ENCODE results near the gene PLEKHG3. TPM values are rescaled to one million over a fixed set of nuclear protein-coding genes. Genes with fewer than 3 reads are reported as not detected.

Gene PLEKHG3
- total and polyA plus RNA-seq, 10 of the 15 experiments (the other 5 are each of a cell fraction or from before 2014, with no cell fraction given): 0.03 to 0.73 (median 0.07) TPM; not detected in 5

GRCh38 chr14:64736271-64737169 is 32.3 kb downstream of the PLEKHG3 start:
- FAIRE-seq (no peak), DNase-seq (ENCODE audit: low read depth, low spot score) (no peak), ATAC-seq (no peak)
- no peaks in the 10 kb centered on the region for H3K9me3 ChIP-seq (replicated peaks; ENCODE audit: control insufficient read depth, insufficient read depth, low read length)
- ChIA-PET RAD21 (ENCODE audit: unreplicated experiment) (interaction anchor here (1.0 kb wide), 1 partner anchor 155 kb away, joined by 3 read pairs; no protein-coding TSS in a partner anchor), SMC1A (ENCODE audit: uncharacterized antibody, unreplicated experiment) (no interaction called here), POLR2A (no interaction called here), CTCF (interaction anchor here (0.9 kb wide), 1 partner anchor 11 kb away, joined by 3 read pairs; no protein-coding TSS in a partner anchor)
- no peak overlapping the region for H3K4me2 ChIP-seq (ENCODE audit: control insufficient read depth, insufficient read depth)
- H3K36me3 ChIP-seq (ENCODE audit: control insufficient read depth in 2 of 2, insufficient read depth in 2 of 2, low read length in 1 of 2): no peaks in the 10 kb centered on the region
- TF ChIP-seq WRNIP1 (IDR thresholded peaks at IDR 0.05; ENCODE audit: borderline replicate concordance, low read depth, low read length): no peak
- WGBS (ENCODE audit: insufficient coverage, insufficient replicate concordance, low lambda C conversion rate, missing lambda C conversion rate): 60% methylated on average over 28 of the region's 28 CpGs
- no peak overlapping the region for H3K4me3 ChIP-seq
- in situ Hi-C loops (cut with MboI): no loop called here
- no peaks in the 10 kb centered on the region for H3K4me1 ChIP-seq (ENCODE audit: control insufficient read depth, insufficient read depth, low read length)
- no peak overlapping the region for H2AFZ ChIP-seq (ENCODE audit: control insufficient read depth, low read depth, low read length)
- intact Hi-C loops (cut with micrococcal nuclease; ENCODE audit: unreplicated experiment): no loop called here
- no peak overlapping the region for H3K27ac ChIP-seq (ENCODE audit: control insufficient read depth, insufficient read depth)
- no peaks in the 10 kb centered on the region for H4K20me1 ChIP-seq (ENCODE audit: control insufficient read depth, insufficient read depth)
- BruUV-seq (replicated peaks): no TSS peak
- H3K27me3 ChIP-seq (replicated peaks in 1 of 2; ENCODE audit: control insufficient read depth in 2 of 2, insufficient read depth in 2 of 2, low read length in 1 of 2): no peaks in the 10 kb centered on the region
- no peaks in the 10 kb centered on the region for H3K79me2 ChIP-seq (ENCODE audit: control insufficient read depth, insufficient read depth, low read length)
- no peak overlapping the region for H3K9ac ChIP-seq (ENCODE audit: control insufficient read depth, insufficient read depth, low read length)

DNA sequence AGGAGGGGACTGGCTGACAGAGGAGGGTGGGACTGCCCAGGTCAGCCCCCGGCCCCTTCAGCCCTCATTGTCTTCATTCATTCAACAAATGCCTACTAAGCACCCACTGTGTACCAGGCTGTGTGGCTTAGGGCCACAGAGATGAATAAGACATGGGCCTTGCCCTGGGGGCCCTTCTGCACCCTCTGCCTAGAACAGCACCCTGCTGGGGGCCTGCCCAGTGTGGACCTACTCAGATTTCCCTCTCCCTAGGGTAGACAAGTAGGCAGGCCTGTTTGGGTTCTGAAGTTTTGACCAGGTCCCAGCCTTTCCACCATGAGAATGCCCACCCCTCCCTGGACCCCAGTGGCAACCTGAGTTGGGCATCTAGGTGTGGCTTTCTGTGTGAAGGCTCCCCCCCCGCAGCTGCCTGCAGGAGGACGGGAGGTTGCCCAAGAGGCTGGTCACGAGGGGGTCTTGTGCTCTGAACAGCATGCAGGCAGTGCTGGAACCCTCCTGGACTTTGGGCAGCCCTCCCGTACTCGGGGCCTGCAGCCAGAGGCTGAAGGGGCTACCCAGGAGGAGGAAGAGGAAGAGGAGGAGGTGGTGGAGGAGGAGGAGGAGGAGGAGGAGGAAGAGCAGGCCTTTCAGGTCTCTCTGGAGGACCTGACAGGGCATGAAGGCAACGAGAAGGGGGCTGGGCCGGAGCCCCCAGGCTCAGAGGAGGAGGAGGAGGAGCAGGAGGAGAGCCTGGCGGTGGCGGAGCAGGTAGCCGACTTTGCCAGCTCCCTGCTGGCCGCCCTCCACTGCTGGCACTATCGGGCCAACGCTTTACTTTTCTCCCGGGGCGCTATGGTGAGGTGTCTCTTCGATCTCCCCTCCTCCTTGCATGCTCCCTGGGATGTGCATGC is 33.4 kb downstream of the PLEKHG3 start:
- H3K36me3 ChIP-seq (ENCODE audit: control insufficient read depth in 2 of 2, insufficient read depth in 2 of 2, low read length in 1 of 2): no peaks in the 10 kb centered on the region
- no peak overlapping the region for H3K4me2 ChIP-seq (ENCODE audit: control insufficient read depth, insufficient read depth)
- no TSS peak for BruUV-seq (replicated peaks)
- ChIA-PET POLR2A (no interaction called here), SMC1A (ENCODE audit: uncharacterized antibody, unreplicated experiment) (no interaction called here), CTCF (no interaction called here), RAD21 (ENCODE audit: unreplicated experiment) (interaction anchor here (1.0 kb wide), 1 partner anchor 154 kb away, joined by 3 read pairs; no protein-coding TSS in a partner anchor)
- no peak overlapping the region for H3K27ac ChIP-seq (ENCODE audit: control insufficient read depth, insufficient read depth)
- no peaks in the 10 kb centered on the region for H3K4me1 ChIP-seq (ENCODE audit: control insufficient read depth, insufficient read depth, low read length)
- FAIRE-seq (no peak), DNase-seq (ENCODE audit: low read depth, low spot score) (no peak), ATAC-seq (no peak)
- in situ Hi-C loops (cut with MboI): no loop called here
- H2AFZ ChIP-seq (ENCODE audit: control insufficient read depth, low read depth, low read length): no peak overlapping the region
- no peak overlapping the region for H3K4me3 ChIP-seq
- no peaks in the 10 kb centered on the region for H3K27me3 ChIP-seq (replicated peaks in 1 of 2; ENCODE audit: control insufficient read depth in 2 of 2, insufficient read depth in 2 of 2, low read length in 1 of 2)
- H3K9me3 ChIP-seq (replicated peaks; ENCODE audit: control insufficient read depth, insufficient read depth, low read length): no peaks in the 10 kb centered on the region
- WGBS (ENCODE audit: insufficient coverage, insufficient replicate concordance, low lambda C conversion rate, missing lambda C conversion rate): 40% methylated on average over 15 of the region's 17 CpGs
- H3K9ac ChIP-seq (ENCODE audit: control insufficient read depth, insufficient read depth, low read length): no peak overlapping the region
- intact Hi-C loops (cut with micrococcal nuclease; ENCODE audit: unreplicated experiment): no loop called here
- H4K20me1 ChIP-seq (ENCODE audit: control insufficient read depth, insufficient read depth): no peaks in the 10 kb centered on the region
- H3K79me2 ChIP-seq (ENCODE audit: control insufficient read depth, insufficient read depth, low read length): no peaks in the 10 kb centered on the region
- TF ChIP-seq TAF1 (IDR thresholded peaks at IDR 0.05; ENCODE audit: borderline replicate concordance, low read depth, low read length): no peak
- TF ChIP-seq POU2F2 (IDR thresholded peaks at IDR 0.05; ENCODE audit: borderline replicate concordance, low read depth, low read length): no peak
- TF ChIP-seq SMC3 (IDR thresholded peaks at IDR 0.05; ENCODE audit: borderline replicate concordance, low read length): no peak
- TF ChIP-seq HDAC2 (IDR thresholded peaks at IDR 0.05): no peak
- TF ChIP-seq GATAD2B (conservative IDR thresholded peaks at IDR 0.05; ENCODE audit: low read depth): no peak
- no peak for TF ChIP-seq ASH2L (IDR thresholded peaks at IDR 0.05; ENCODE audit: borderline replicate concordance, low read depth)
- TF ChIP-seq, protein P1, sequence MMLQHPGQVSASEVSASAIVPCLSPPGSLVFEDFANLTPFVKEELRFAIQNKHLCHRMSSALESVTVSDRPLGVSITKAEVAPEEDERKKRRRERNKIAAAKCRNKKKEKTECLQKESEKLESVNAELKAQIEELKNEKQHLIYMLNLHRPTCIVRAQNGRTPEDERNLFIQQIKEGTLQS (IDR thresholded peaks at IDR 0.05; ENCODE audit: borderline replicate concordance, extremely low read depth, low read depth, low read length): no peak
- no peak for TF ChIP-seq BCL11A (IDR thresholded peaks at IDR 0.05; ENCODE audit: low read depth, low read length)
- TF ChIP-seq SPI1 (IDR thresholded peaks at IDR 0.05; ENCODE audit: borderline replicate concordance, insufficient read depth, low read depth, low read length): no peak
- no peak for TF ChIP-seq ATF7 (IDR thresholded peaks at IDR 0.05; ENCODE audit: low read depth)
- TF ChIP-seq NBN (IDR thresholded peaks at IDR 0.05): no peak
- no peak for TF ChIP-seq SIN3A (IDR thresholded peaks at IDR 0.05; ENCODE audit: low read depth, low read length)
- TF ChIP-seq, protein P2, sequence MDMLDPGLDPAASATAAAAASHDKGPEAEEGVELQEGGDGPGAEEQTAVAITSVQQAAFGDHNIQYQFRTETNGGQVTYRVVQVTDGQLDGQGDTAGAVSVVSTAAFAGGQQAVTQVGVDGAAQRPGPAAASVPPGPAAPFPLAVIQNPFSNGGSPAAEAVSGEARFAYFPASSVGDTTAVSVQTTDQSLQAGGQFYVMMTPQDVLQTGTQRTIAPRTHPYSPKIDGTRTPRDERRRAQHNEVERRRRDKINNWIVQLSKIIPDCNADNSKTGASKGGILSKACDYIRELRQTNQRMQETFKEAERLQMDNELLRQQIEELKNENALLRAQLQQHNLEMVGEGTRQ (IDR thresholded peaks at IDR 0.05; ENCODE audit: borderline replicate concordance, low read depth, low read length): no peak
- no peak for TF ChIP-seq SMAD5 (IDR thresholded peaks at IDR 0.05; ENCODE audit: low read depth)
